ENCODE data around the gene VEZT.

- TF ChIP-seq CTCF (IDR thresholded peaks at IDR 0.05) (no peak), POLR2A (IDR thresholded peaks at IDR 0.05) (no peak), EP300 (IDR thresholded peaks at IDR 0.05) (no peak)
Observed at GRCh38 chr12:95191060-95191696, 26.4 kb upstream of the VEZT start.

All from ovary (tissue), 3 donors.